Activated CD4-positive, CD25-positive, alpha-beta regulatory T cell treated with anti-CD3 and anti-CD28 coated beads, Interleukin-2, amount 50 U/mL, for 24 hours (primary cell): Measurements from ENCODE around the gene TVP23C.

Experiments
- ATAC-seq, 2 donors: fragments of 150-1000 bp; cut with Tn5 transposase; one replicate each; pipeline ENCODE4 v1.10.0; 2021; ENCODE audit warnings: mild to moderate bottlenecking in 1 of 2, moderate library complexity in 1 of 2

TVP23C gene

GRCh38 chr17:15494821-15495220 lies 68.5 kb downstream of the TVP23C start:
- no peak for ATAC-seq

GRCh38 chr17:15493693-15494035 lies 69.6 kb downstream of the TVP23C start:
- ATAC-seq: no peak

GRCh38 chr17:15492791-15493692 lies 70.2 kb downstream of the TVP23C start:
- ATAC-seq: no peak

- no peak for ATAC-seq
Observed at GRCh38 chr17:15492186-15492585, 71.1 kb downstream of the TVP23C start.

- no peak for ATAC-seq
Observed at GRCh38 chr17:15490634-15491261, 72.5 kb downstream of the TVP23C start.

GRCh38 chr17:15488557-15488956 lies 74.7 kb downstream of the TVP23C start:
- no peak for ATAC-seq

- ATAC-seq: no peak
Observed at GRCh38 chr17:15485045-15485444, 78.2 kb downstream of the TVP23C start.

GRCh38 chr17:15483431-15483830 lies 79.9 kb downstream of the TVP23C start:
- no peak for ATAC-seq

GRCh38 chr17:15482476-15482875 lies 80.8 kb downstream of the TVP23C start:
- no peak for ATAC-seq

GRCh38 chr17:15481481-15481880 lies 81.8 kb downstream of the TVP23C start:
- ATAC-seq: no peak

- ATAC-seq: no peak
Observed at GRCh38 chr17:15480204-15480603, 83.1 kb downstream of the TVP23C start.

- ATAC-seq: no peak
Observed at GRCh38 chr17:15479703-15480102, 83.6 kb downstream of the TVP23C start.

GRCh38 chr17:15478845-15479244 lies 84.4 kb downstream of the TVP23C start:
- ATAC-seq: no peak

GRCh38 chr17:15475631-15476354 lies 87.5 kb downstream of the TVP23C start:
- ATAC-seq: no peak

GRCh38 chr17:15472891-15473290 lies 90.4 kb downstream of the TVP23C start:
- no peak for ATAC-seq

GRCh38 chr17:15470536-15470935 lies 92.7 kb downstream of the TVP23C start:
- no peak for ATAC-seq

GRCh38 chr17:15469260-15469659 lies 94.0 kb downstream of the TVP23C start:
- ATAC-seq: no peak

GRCh38 chr17:15468126-15468525 lies 95.2 kb downstream of the TVP23C start:
- ATAC-seq: no peak

- no peak for ATAC-seq
Observed at GRCh38 chr17:15467592-15467991, 95.7 kb downstream of the TVP23C start, which contains the start of gene CDRT4. Gene CDRT4, minus strand, starts transcription at chr17:15467621. Its CDS starts 27,383 bp downstream, at chr17:15440238.

GRCh38 chr17:15466131-15466530 lies 97.2 kb downstream of the TVP23C start:
- no peak for ATAC-seq

GRCh38 chr17:15465045-15465701 lies 98.1 kb downstream of the TVP23C start:
- ATAC-seq: no peak

GRCh38 chr17:15464231-15464985 lies 98.9 kb downstream of the TVP23C start:
- no peak for ATAC-seq
